K562 (cell line): ENCODE data around the gene ETS2. TPM values are rescaled to one million over a fixed set of nuclear protein-coding genes. Genes with fewer than 3 reads are reported as not detected.
A peak's percentile ranks its signal among the peaks of the same experiment; 100 is the strongest.

Experiments used
- ARNT ChIP-seq, 2 experiments: fragments of 450-650 bp; IDR thresholded peaks; 2 replicates each; pipeline ENCODE4 v1.6.1; 2016; ENCODE audit warnings: mild to moderate bottlenecking in 1 of 2
- ETV5 ChIP-seq: sonication (generic); formaldehyde crosslinking; IDR thresholded peaks from 2 replicates; pipeline ENCODE4 v1.4.0; 2020; ENCODE audit warnings: low read depth, mild to moderate bottlenecking, missing genetic modification reagents
- IRF2 ChIP-seq: sonication (generic); formaldehyde crosslinking; IDR thresholded peaks from 2 replicates; pipeline ENCODE4 v1.8.1; 2022; ENCODE audit warnings: mild to moderate bottlenecking, missing genetic modification reagents
- MED1 ChIP-seq: sonication (generic); formaldehyde crosslinking; IDR thresholded peaks from 2 replicates; pipeline ENCODE4 v1.8.1; 2023; ENCODE audit warnings: missing genetic modification reagents, borderline replicate concordance
- NCOA4 ChIP-seq: fragments of 450-650 bp; IDR thresholded peaks from 2 replicates; pipeline ENCODE4 v1.6.1; 2018; ENCODE audit warnings: mild to moderate bottlenecking; ENCODE audit not compliant: partially characterized antibody
- PML ChIP-seq: IDR thresholded peaks from 2 replicates; pipeline ENCODE4 v1.6.1; 2012; ENCODE audit warnings: low read length, inconsistent platforms
- RBM39 ChIP-seq: fragments of 200-400 bp; formaldehyde crosslinking; optimal IDR thresholded peaks from 2 replicates; pipeline ENCODE3; 2018; ENCODE audit warnings: low read depth, low read length
- TCF7 ChIP-seq: sonication (generic); IDR thresholded peaks from 2 replicates; pipeline ENCODE4 v1.6.1; 2016; ENCODE audit warnings: antibody characterized with exemption, borderline replicate concordance
- TRIM24 ChIP-seq, 2 experiments: fragments of 450-650 bp; IDR thresholded peaks; 2 replicates each; pipeline ENCODE4 v1.6.1; 2016
- ZNF197 ChIP-seq: fragments of 200-800 bp; sonication (Bioruptor generic); IDR thresholded peaks from 2 replicates; pipeline ENCODE4 v1.6.1; 2016; ENCODE audit warnings: low read depth, missing genetic modification characterization, missing compliant biosample characterization
- polyA plus RNA-seq, 8 experiments: library from polyadenylated mRNA; depleted of rRNA in 4 of 8; stranded (reverse) in 5 of 8; unstranded in 3 of 8; fragments of >200 nt; fragmentation: Nextera tagmentation in 2 of 8; fragmentation: Illumina TruSeq in 1 of 8; extraction: Ambion mirVana in 2 of 8; extraction: Trizol in 1 of 8; gene quantifications; 2 replicates each; pipeline versions ENCODE4 v1.2.1 to v1.2.3, GENCODE V29; 2011 to 2014; ENCODE audit warnings: inconsistent platforms in 1 of 8, missing spikeins in 1 of 8
- total RNA-seq, 7 experiments: library from RNA; depleted of rRNA in 6 of 7; stranded (reverse); fragments of >200 nt in 6 of 7; fragmentation: Illumina TruSeq in 2 of 7; extraction: Trizol in 2 of 7; gene quantifications; 2 replicates each; pipeline versions ENCODE4 v1.2.1 to v1.2.3, GENCODE V29; 2011 to 2021; ENCODE audit warnings: low replicate concordance in 1 of 7
- TF ChIP-seq, protein P1 (sequence below): fragments of 250-450 bp; sonication (Bioruptor Pico); IDR thresholded peaks from 2 replicates; pipeline ENCODE4 v1.5.0; 2020; ENCODE audit warnings: mild to moderate bottlenecking, borderline replicate concordance
- TF ChIP-seq, protein P2 (sequence below), 3 experiments: fragments of 200-800 bp in 1 of 3; fragments of 250-450 bp in 1 of 3; fragments of 450-650 bp in 1 of 3; sonication (Bioruptor Pico) in 1 of 3; sonication (Bioruptor generic) in 1 of 3; formaldehyde crosslinking in 1 of 3; IDR thresholded peaks; 2 replicates each; pipeline versions ENCODE4 v1.6.1 to v1.8.0; 2016 to 2022; ENCODE audit warnings: mild to moderate bottlenecking in 2 of 3, missing genetic modification characterization in 2 of 3, missing compliant biosample characterization in 1 of 3, moderate library complexity in 1 of 3
- TF ChIP-seq, protein P3 (sequence below): sonication (generic); formaldehyde crosslinking; IDR thresholded peaks from 2 replicates; pipeline ENCODE4 v1.8.0; 2022; ENCODE audit warnings: mild to moderate bottlenecking, missing genetic modification reagents
- TF ChIP-seq, protein P4 (sequence below): fragments of 450-650 bp; IDR thresholded peaks from 2 replicates; pipeline ENCODE4 v1.6.1; 2017; ENCODE audit warnings: mild to moderate bottlenecking, moderate library complexity
- TF ChIP-seq, protein P5 (sequence below): fragments of 450-650 bp; IDR thresholded peaks from 2 replicates; pipeline ENCODE4 v1.6.1; 2017; ENCODE audit warnings: antibody characterized with exemption, mild to moderate bottlenecking

The ETS2 gene
- total and polyA plus RNA-seq, 9 of the 15 experiments (the other 6 are each of a cell fraction or from before 2014, with no cell fraction given), result 1.7 to 24.4 (median 12.2) TPM

DNA sequence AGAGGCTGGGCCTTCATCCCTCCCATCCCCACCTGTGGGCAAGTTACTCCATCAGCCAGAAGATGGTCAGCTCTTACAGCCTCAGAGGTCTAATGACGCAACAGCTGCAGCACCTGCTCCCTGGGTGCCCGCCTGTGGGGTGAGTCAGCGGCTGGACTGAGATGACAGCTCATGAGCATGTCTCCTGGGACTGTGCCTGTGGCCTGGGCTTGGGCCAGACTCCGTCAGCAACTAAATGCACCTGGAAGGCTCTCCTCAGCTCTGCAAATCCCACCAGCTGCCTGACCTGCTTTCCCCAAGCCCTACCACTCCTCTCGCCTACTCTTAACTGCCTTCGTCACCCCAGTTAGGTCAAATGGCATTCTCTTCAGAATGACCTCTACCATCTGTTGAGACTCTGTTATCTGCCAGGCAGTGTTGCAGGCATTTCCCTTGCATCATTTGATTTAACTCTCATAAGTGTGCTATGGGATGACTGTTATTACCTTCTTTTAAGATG, 47.7 kb downstream of the ETS2 start (continued):
- TF ChIP-seq, protein P1, sequence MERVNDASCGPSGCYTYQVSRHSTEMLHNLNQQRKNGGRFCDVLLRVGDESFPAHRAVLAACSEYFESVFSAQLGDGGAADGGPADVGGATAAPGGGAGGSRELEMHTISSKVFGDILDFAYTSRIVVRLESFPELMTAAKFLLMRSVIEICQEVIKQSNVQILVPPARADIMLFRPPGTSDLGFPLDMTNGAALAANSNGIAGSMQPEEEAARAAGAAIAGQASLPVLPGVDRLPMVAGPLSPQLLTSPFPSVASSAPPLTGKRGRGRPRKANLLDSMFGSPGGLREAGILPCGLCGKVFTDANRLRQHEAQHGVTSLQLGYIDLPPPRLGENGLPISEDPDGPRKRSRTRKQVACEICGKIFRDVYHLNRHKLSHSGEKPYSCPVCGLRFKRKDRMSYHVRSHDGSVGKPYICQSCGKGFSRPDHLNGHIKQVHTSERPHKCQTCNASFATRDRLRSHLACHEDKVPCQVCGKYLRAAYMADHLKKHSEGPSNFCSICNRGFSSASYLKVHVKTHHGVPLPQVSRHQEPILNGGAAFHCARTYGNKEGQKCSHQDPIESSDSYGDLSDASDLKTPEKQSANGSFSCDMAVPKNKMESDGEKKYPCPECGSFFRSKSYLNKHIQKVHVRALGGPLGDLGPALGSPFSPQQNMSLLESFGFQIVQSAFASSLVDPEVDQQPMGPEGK, result no peak
- TF ChIP-seq PML (no peak), RBM39 (no peak), MED1 (CRISPR knock-in tag) (no peak), IRF2 (CRISPR knock-in tag) (no peak), ZNF197 (CRISPR knock-in tag) (no peak), ARNT (IDR thresholded peaks at IDR 0.05) (no peak), TCF7 (no peak), ETV5 (CRISPR knock-in tag) (no peak), NCOA4 (no peak), TRIM24 (IDR thresholded peaks at IDR 0.05) (peak; percentile 66 to 85; a peak in 3 of 4 replicates)
- TF ChIP-seq, protein P2, sequence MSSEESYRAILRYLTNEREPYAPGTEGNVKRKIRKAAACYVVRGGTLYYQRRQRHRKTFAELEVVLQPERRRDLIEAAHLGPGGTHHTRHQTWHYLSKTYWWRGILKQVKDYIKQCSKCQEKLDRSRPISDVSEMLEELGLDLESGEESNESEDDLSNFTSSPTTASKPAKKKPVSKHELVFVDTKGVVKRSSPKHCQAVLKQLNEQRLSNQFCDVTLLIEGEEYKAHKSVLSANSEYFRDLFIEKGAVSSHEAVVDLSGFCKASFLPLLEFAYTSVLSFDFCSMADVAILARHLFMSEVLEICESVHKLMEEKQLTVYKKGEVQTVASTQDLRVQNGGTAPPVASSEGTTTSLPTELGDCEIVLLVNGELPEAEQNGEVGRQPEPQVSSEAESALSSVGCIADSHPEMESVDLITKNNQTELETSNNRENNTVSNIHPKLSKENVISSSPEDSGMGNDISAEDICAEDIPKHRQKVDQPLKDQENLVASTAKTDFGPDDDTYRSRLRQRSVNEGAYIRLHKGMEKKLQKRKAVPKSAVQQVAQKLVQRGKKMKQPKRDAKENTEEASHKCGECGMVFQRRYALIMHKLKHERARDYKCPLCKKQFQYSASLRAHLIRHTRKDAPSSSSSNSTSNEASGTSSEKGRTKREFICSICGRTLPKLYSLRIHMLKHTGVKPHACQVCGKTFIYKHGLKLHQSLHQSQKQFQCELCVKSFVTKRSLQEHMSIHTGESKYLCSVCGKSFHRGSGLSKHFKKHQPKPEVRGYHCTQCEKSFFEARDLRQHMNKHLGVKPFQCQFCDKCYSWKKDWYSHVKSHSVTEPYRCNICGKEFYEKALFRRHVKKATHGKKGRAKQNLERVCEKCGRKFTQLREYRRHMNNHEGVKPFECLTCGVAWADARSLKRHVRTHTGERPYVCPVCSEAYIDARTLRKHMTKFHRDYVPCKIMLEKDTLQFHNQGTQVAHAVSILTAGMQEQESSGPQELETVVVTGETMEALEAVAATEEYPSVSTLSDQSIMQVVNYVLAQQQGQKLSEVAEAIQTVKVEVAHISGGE (CRISPR knock-in tag; IDR thresholded peaks at IDR 0.05), result no peak
- TF ChIP-seq, protein P3, sequence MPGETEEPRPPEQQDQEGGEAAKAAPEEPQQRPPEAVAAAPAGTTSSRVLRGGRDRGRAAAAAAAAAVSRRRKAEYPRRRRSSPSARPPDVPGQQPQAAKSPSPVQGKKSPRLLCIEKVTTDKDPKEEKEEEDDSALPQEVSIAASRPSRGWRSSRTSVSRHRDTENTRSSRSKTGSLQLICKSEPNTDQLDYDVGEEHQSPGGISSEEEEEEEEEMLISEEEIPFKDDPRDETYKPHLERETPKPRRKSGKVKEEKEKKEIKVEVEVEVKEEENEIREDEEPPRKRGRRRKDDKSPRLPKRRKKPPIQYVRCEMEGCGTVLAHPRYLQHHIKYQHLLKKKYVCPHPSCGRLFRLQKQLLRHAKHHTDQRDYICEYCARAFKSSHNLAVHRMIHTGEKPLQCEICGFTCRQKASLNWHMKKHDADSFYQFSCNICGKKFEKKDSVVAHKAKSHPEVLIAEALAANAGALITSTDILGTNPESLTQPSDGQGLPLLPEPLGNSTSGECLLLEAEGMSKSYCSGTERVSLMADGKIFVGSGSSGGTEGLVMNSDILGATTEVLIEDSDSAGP, result no peak
- TF ChIP-seq, protein P4, sequence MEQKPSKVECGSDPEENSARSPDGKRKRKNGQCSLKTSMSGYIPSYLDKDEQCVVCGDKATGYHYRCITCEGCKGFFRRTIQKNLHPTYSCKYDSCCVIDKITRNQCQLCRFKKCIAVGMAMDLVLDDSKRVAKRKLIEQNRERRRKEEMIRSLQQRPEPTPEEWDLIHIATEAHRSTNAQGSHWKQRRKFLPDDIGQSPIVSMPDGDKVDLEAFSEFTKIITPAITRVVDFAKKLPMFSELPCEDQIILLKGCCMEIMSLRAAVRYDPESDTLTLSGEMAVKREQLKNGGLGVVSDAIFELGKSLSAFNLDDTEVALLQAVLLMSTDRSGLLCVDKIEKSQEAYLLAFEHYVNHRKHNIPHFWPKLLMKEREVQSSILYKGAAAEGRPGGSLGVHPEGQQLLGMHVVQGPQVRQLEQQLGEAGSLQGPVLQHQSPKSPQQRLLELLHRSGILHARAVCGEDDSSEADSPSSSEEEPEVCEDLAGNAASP, result no peak
- TF ChIP-seq, protein P5, sequence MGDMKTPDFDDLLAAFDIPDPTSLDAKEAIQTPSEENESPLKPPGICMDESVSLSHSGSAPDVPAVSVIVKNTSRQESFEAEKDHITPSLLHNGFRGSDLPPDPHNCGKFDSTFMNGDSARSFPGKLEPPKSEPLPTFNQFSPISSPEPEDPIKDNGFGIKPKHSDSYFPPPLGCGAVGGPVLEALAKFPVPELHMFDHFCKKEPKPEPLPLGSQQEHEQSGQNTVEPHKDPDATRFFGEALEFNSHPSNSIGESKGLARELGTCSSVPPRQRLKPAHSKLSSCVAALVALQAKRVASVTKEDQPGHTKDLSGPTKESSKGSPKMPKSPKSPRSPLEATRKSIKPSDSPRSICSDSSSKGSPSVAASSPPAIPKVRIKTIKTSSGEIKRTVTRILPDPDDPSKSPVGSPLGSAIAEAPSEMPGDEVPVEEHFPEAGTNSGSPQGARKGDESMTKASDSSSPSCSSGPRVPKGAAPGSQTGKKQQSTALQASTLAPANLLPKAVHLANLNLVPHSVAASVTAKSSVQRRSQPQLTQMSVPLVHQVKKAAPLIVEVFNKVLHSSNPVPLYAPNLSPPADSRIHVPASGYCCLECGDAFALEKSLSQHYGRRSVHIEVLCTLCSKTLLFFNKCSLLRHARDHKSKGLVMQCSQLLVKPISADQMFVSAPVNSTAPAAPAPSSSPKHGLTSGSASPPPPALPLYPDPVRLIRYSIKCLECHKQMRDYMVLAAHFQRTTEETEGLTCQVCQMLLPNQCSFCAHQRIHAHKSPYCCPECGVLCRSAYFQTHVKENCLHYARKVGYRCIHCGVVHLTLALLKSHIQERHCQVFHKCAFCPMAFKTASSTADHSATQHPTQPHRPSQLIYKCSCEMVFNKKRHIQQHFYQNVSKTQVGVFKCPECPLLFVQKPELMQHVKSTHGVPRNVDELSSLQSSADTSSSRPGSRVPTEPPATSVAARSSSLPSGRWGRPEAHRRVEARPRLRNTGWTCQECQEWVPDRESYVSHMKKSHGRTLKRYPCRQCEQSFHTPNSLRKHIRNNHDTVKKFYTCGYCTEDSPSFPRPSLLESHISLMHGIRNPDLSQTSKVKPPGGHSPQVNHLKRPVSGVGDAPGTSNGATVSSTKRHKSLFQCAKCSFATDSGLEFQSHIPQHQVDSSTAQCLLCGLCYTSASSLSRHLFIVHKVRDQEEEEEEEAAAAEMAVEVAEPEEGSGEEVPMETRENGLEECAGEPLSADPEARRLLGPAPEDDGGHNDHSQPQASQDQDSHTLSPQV, result 0 out of 2 replicates have a peak, but pooled peaks have one; percentile 34
